HepG2 (cell line): Measurements from ENCODE around the gene PRUNE1. TPM values are rescaled to one million over a fixed set of nuclear protein-coding genes. Genes with fewer than 3 reads are reported as not detected.
A peak's percentile ranks its signal among the peaks of the same experiment; 100 is the strongest.

ENCODE experiments used
- ATF1 ChIP-seq: IDR thresholded peaks from 2 replicates; pipeline ENCODE4 v1.6.1; 2016; ENCODE audit warnings: mild to moderate bottlenecking, control low read depth
- ATRX ChIP-seq: sonication (generic); formaldehyde crosslinking; IDR thresholded peaks from 2 replicates; pipeline ENCODE4 v1.4.0; 2020; ENCODE audit warnings: missing genetic modification reagents, borderline replicate concordance
- FOXP1 ChIP-seq, 2 experiments: fragments of 450-650 bp in 1 of 2; IDR thresholded peaks; 2 replicates each; pipeline ENCODE4 v1.6.1; 2017 to 2018; ENCODE audit warnings: antibody characterized with exemption in 1 of 2
- IKZF4 ChIP-seq: sonication (generic); formaldehyde crosslinking; IDR thresholded peaks from 2 replicates; pipeline ENCODE4 v1.5.1; 2020; ENCODE audit warnings: borderline replicate concordance, mild to moderate bottlenecking, low read depth, missing genetic modification reagents; ENCODE audit errors: not compliant biosample characterization
- KDM4B ChIP-seq: sonication (generic); formaldehyde crosslinking; IDR thresholded peaks from 2 replicates; pipeline ENCODE4 v1.4.0; 2020; ENCODE audit warnings: missing genetic modification reagents
- MEIS1 ChIP-seq: sonication (generic); formaldehyde crosslinking; IDR thresholded peaks from 2 replicates; pipeline ENCODE4 v1.9.0; 2021; ENCODE audit warnings: mild to moderate bottlenecking, missing genetic modification reagents, moderate library complexity, borderline replicate concordance
- MTERF4 ChIP-seq: sonication (generic); formaldehyde crosslinking; IDR thresholded peaks from 2 replicates; pipeline ENCODE4 v1.8.0; 2023; ENCODE audit warnings: mild to moderate bottlenecking, missing genetic modification reagents
- SUZ12 ChIP-seq: fragments of 150-350 bp; IDR thresholded peaks from 2 replicates; pipeline ENCODE4 v1.6.1; 2014; ENCODE audit warnings: low read depth, low read length
- XRCC5 ChIP-seq: fragments of 200-400 bp; formaldehyde crosslinking; optimal IDR thresholded peaks from 2 replicates; pipeline ENCODE3; 2017; ENCODE audit warnings: mild to moderate bottlenecking, low read length
- ZFAT ChIP-seq: sonication (generic); formaldehyde crosslinking; conservative IDR thresholded peaks from 2 replicates; pipeline ENCODE4 v1.8.1; 2023; ENCODE audit warnings: missing genetic modification reagents, inconsistent platforms
- ZHX2 ChIP-seq, 2 experiments: sonication (generic) in 1 of 2; formaldehyde crosslinking in 1 of 2; IDR thresholded peaks; 2 replicates each; pipeline versions ENCODE4 v1.6.1 to v1.9.0; 2014 to 2022; ENCODE audit warnings: antibody characterized with exemption in 1 of 2, borderline replicate concordance in 1 of 2, inconsistent platforms in 1 of 2, low read depth in 1 of 2, missing genetic modification reagents in 1 of 2
- ZNF276 ChIP-seq: sonication (generic); formaldehyde crosslinking; IDR thresholded peaks from 2 replicates; pipeline ENCODE4 v1.4.0; 2020; ENCODE audit warnings: mild to moderate bottlenecking, low read depth, missing genetic modification reagents
- ZNF3 ChIP-seq: IDR thresholded peaks from 2 replicates; pipeline ENCODE4 v1.7.0; 2017; ENCODE audit warnings: inconsistent platforms
- ZNF30 ChIP-seq: sonication (generic); formaldehyde crosslinking; IDR thresholded peaks from 2 replicates; pipeline ENCODE4 v1.5.0; 2020; ENCODE audit warnings: mild to moderate bottlenecking, missing genetic modification reagents
- ZNF431 ChIP-seq: sonication (generic); formaldehyde crosslinking; IDR thresholded peaks from 2 replicates; pipeline ENCODE4 v1.9.0; 2022; ENCODE audit warnings: missing genetic modification reagents, low read depth, mild to moderate bottlenecking, borderline replicate concordance
- ZNF770 ChIP-seq: sonication (generic); formaldehyde crosslinking; IDR thresholded peaks from 2 replicates; pipeline ENCODE4 v1.5.0; 2020; ENCODE audit warnings: mild to moderate bottlenecking, missing genetic modification reagents
- polyA plus RNA-seq, 8 experiments: library from polyadenylated mRNA; depleted of rRNA in 3 of 8; stranded (reverse) in 7 of 8; unstranded in 1 of 8; fragments of >200 nt; fragmentation: Illumina TruSeq in 4 of 8; extraction: Trizol in 4 of 8; gene quantifications; 2 replicates each; pipeline versions ENCODE4 v1.2.1 to v1.2.3, GENCODE V29; 2011 to 2016; ENCODE audit warnings: low read depth in 4 of 8, missing spikeins in 1 of 8, mixed read lengths in 1 of 8; ENCODE audit not compliant: insufficient read depth in 1 of 8
- total RNA-seq, 5 experiments: library from RNA; depleted of rRNA; stranded (reverse); fragments of >200 nt; fragmentation: Illumina TruSeq; extraction: Trizol; gene quantifications; 2 replicates each; pipeline ENCODE4 v1.2.3, GENCODE V29; 2016; ENCODE audit warnings: low read depth in 1 of 5

PRUNE1 gene
- total and polyA plus RNA-seq, 2 of the 13 experiments (the other 11 are each of a cell fraction or from before 2014, with no cell fraction given), result 19.0 to 31.9 TPM

GRCh38 chr1:150970808-150971582 is 37.3 kb upstream of the PRUNE1 start (continued):
- TF ChIP-seq ZFAT (no peak), IKZF4 (CRISPR knock-in tag) (no peak), MEIS1 (peak; percentile 98), SUZ12 (no peak), ZNF770 (CRISPR knock-in tag) (0 out of 2 replicates have a peak, but pooled peaks have one; percentile 25), MTERF4 (CRISPR knock-in tag) (no peak), KDM4B (CRISPR knock-in tag) (peak; percentile 96; the same call in 1 of the 2 replicates), ZNF30 (no peak), ZNF431 (no peak), ATRX (CRISPR knock-in tag) (no peak), XRCC5 (peak; percentile 49), FOXP1 (IDR thresholded peaks at IDR 0.05) (no peak), FOXP1 (CRISPR knock-in tag; IDR thresholded peaks at IDR 0.05) (peak; percentile 51), ATF1 (CRISPR knock-in tag) (no peak), ZNF3 (CRISPR knock-in tag) (no peak), ZHX2 (IDR thresholded peaks at IDR 0.05; ENCODE audit: low read depth) (0 out of 2 replicates have a peak, but pooled peaks have one; percentile 53), ZHX2 (CRISPR knock-in tag; IDR thresholded peaks at IDR 0.05; ENCODE audit: borderline replicate concordance) (no peak), ZNF276 (CRISPR knock-in tag) (no peak)
